A549 (cell line): Measurements from ENCODE around the gene TUBA1C. TPM values are rescaled to one million over a fixed set of nuclear protein-coding genes. Genes with fewer than 3 reads are reported as not detected.
A peak's percentile ranks its signal among the peaks of the same experiment; 100 is the strongest.

Experiments
- ATAC-seq, 2 experiments: fragments of 200-7000 bp in 1 of 2; fragments of >200 bp in 1 of 2; cut with Nextera tagmentation in 1 of 2; cut with Tn5 transposase in 1 of 2; 3 replicates each; pipeline versions ENCODE4 v1.8.0 to v1.9.1; 2018 to 2020; ENCODE audit warnings: mild to moderate bottlenecking in 1 of 2, moderate library complexity in 1 of 2
- CTCF ChIA-PET: fragments of 300-600 bp; sonication (Branson Sonifier 250); formaldehyde crosslinking; extraction: SDS; loops from one replicate; lab custom pipeline; 2021; ENCODE audit warnings: antibody characterized with exemption, inconsistent platforms; lab: Yijun Ruan, JAX
- POLR2A ChIA-PET: fragments of 350-600 bp; formaldehyde crosslinking; extraction: SDS; loops from one replicate; lab custom pipeline; 2021; ENCODE audit warnings: antibody characterized with exemption, inconsistent platforms; lab: Yijun Ruan, JAX
- DNase-seq, 2 experiments: peaks; one replicate each; pipeline versions ENCODE4 v3.0.0 to v3.0.0-alpha.2; 2011 to 2016; ENCODE audit warnings: low read depth in 1 of 2, low spot score in 1 of 2
- FAIRE-seq: peaks from 2 replicates; lab custom pipeline; 2011; peaks lifted over from hg19 to GRCh38; lab: Jason Lieb, UNC
- H3K27ac ChIP-seq, 2 experiments: fragments of >200 bp; sonication (Bioruptor Twin); formaldehyde crosslinking; 3 replicates each; pipeline ENCODE4 v1.5.1; 2016 to 2017
- H3K4me1 ChIP-seq: fragments of >200 bp; sonication (Bioruptor Twin); formaldehyde crosslinking; 3 replicates; pipeline ENCODE4 v1.6.1; 2016
- H3K4me2 ChIP-seq: fragments of >200 bp; sonication (Bioruptor Twin); formaldehyde crosslinking; 3 replicates; pipeline ENCODE4 v1.6.1; 2016
- H3K4me3 ChIP-seq: fragments of >200 bp; sonication (Bioruptor Twin); formaldehyde crosslinking; 3 replicates; pipeline ENCODE4 v1.5.1; 2016
- H3K9me3 ChIP-seq: fragments of >200 bp; sonication (Bioruptor Twin); formaldehyde crosslinking; 3 replicates; pipeline ENCODE4 v1.6.1; 2016
- BHLHE40 ChIP-seq: IDR thresholded peaks from 2 replicates; pipeline ENCODE4 v1.6.1; 2012; ENCODE audit warnings: low read depth, low read length, inconsistent platforms
- CEBPB ChIP-seq, 2 experiments: fragments of >200 bp in 1 of 2; sonication (Bioruptor Twin) in 1 of 2; formaldehyde crosslinking in 1 of 2; IDR thresholded peaks; 2 replicates each; pipeline ENCODE4 v1.6.1; 2012 to 2016
- CHD2 ChIP-seq: fragments of 150-350 bp; IDR thresholded peaks from 2 replicates; pipeline ENCODE4 v1.6.1; 2014; ENCODE audit warnings: low read length; ENCODE audit not compliant: partially characterized antibody
- CHD4 ChIP-seq: fragments of 200-600 bp; sonication (generic); IDR thresholded peaks from 2 replicates; pipeline ENCODE4 v1.6.1; 2016; ENCODE audit warnings: antibody characterized with exemption, mild to moderate bottlenecking, borderline replicate concordance
- EHF ChIP-seq: fragments of 250-450 bp; sonication (Bioruptor Pico); IDR thresholded peaks from 2 replicates; pipeline ENCODE4 v1.5.0; 2020; ENCODE audit warnings: mild to moderate bottlenecking
- FOSB ChIP-seq: fragments of 250-450 bp; sonication (Bioruptor Pico); IDR thresholded peaks from 2 replicates; pipeline ENCODE4 v1.5.0; 2020; ENCODE audit warnings: mild to moderate bottlenecking, moderate library complexity
- FOXS1 ChIP-seq: fragments of 250-450 bp; sonication (Bioruptor Pico); IDR thresholded peaks from 2 replicates; pipeline ENCODE4 v1.5.0; 2020; ENCODE audit warnings: mild to moderate bottlenecking, moderate library complexity
- HDAC2 ChIP-seq: fragments of 200-600 bp; sonication (generic); IDR thresholded peaks from 2 replicates; pipeline ENCODE4 v1.6.1; 2016
- HOXA7 ChIP-seq: fragments of 250-450 bp; sonication (Bioruptor Pico); IDR thresholded peaks from 2 replicates; pipeline ENCODE4 v1.5.0; 2020; ENCODE audit warnings: mild to moderate bottlenecking, moderate library complexity
- MAZ ChIP-seq: fragments of 150-350 bp; IDR thresholded peaks from 2 replicates; pipeline ENCODE4 v1.6.1; 2014; ENCODE audit warnings: antibody characterized with exemption, low read depth, low read length, borderline replicate concordance
- MYC ChIP-seq: IDR thresholded peaks from 2 replicates; pipeline ENCODE4 v1.6.1; 2012; ENCODE audit warnings: mild to moderate bottlenecking, inconsistent platforms, low read length, improper control_type of control experiment, borderline replicate concordance
- RAD21 ChIP-seq, 2 experiments: fragments of >200 bp in 1 of 2; sonication (Bioruptor Twin) in 1 of 2; formaldehyde crosslinking in 1 of 2; IDR thresholded peaks in 1 of 2; conservative IDR thresholded peaks in 1 of 2; 2 replicates in 1 of 2; 3 replicates in 1 of 2; pipeline ENCODE4 v1.6.1; 2012 to 2018; ENCODE audit warnings: inconsistent platforms in 1 of 2
- SREBF2 ChIP-seq: fragments of 450-650 bp; IDR thresholded peaks from 2 replicates; pipeline ENCODE4 v1.6.1; 2014; ENCODE audit warnings: mild to moderate bottlenecking, moderate library complexity
- TP53 ChIP-seq: fragments of 250-450 bp; sonication (Bioruptor Pico); IDR thresholded peaks from 2 replicates; pipeline ENCODE4 v1.5.0; 2021; ENCODE audit warnings: mild to moderate bottlenecking, moderate library complexity
- ZFP36 ChIP-seq: fragments of 450-650 bp; IDR thresholded peaks from 2 replicates; pipeline ENCODE4 v1.6.1; 2014; ENCODE audit warnings: borderline replicate concordance; ENCODE audit not compliant: partially characterized antibody
- WGBS: methylation state at CpG from one replicate; pipeline ENCODE4 v1.1.6; 2017; ENCODE audit errors: missing lambda C conversion rate; 5-methylcytosine and 5-hydroxymethylcytosine counted together
- polyA plus RNA-seq, 4 experiments: library from polyadenylated mRNA; depleted of rRNA in 3 of 4; stranded (reverse); fragments of >200 nt; fragmentation: RNase III in 1 of 4; extraction: RNeasy Plus Mini Kit Qiagen cat#74134 plus additional on column Dnase treatment in 1 of 4; gene quantifications; 2 replicates in 3 of 4; 3 replicates in 1 of 4; pipeline ENCODE4 v1.2.3, GENCODE V29; 2011 to 2017
- TF ChIP-seq, protein P1 (sequence below): fragments of 150-350 bp; IDR thresholded peaks from 2 replicates; pipeline ENCODE4 v1.6.1; 2014; ENCODE audit warnings: low read depth, mild to moderate bottlenecking, low read length
- TF ChIP-seq, protein P2 (sequence below): IDR thresholded peaks from 2 replicates; pipeline ENCODE4 v1.6.1; 2012
- TF ChIP-seq, protein P3 (sequence below): fragments of 200-600 bp; sonication (generic); IDR thresholded peaks from 2 replicates; pipeline ENCODE4 v1.6.1; 2016; ENCODE audit warnings: antibody characterized with exemption, mild to moderate bottlenecking, moderate library complexity
- TF ChIP-seq, protein P4 (sequence below): fragments of 450-650 bp; IDR thresholded peaks from 2 replicates; pipeline ENCODE4 v1.6.1; 2014; ENCODE audit warnings: antibody characterized with exemption
- TF ChIP-seq, protein P5 (sequence below): fragments of >200 bp; sonication (Bioruptor Twin); formaldehyde crosslinking; IDR thresholded peaks from 2 replicates; pipeline ENCODE4 v1.6.1; 2016

TUBA1C gene
- polyA plus RNA-seq, 2 of the 4 experiments (the other 2 are of a cell fraction), result 1,183 to 1,656 TPM

DNA sequence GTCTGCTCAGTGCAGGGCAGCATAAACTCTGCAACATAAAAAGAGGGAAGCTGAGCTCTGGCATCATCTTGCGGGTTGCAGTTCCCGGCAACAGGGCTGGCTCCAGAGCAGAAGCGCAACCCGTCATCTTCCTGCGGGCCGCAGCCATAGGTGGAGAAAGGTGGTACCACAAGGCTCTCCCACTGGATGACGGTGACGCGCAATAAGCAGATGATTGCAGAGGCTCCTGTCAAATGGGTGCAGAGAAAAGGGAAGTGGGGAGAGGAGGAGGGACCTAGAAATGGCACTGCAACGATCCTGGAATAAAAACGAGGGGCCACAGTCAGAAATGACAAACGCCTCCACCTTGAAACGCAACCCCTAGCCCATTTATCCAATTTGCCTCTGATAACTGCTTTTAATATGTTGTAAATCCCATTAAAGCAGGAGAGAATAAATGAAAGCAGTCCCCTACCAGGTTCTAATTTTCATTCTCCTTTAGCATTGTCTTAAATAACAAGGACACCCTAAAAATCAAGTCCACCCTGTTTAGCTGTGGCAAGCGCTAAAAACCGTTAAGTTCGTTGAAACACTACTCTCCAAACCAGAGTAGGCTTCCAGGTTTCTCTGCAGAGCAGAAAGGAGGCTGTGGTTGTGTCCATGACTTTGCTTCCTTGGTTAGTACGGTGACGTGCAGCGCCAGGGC, 30.9 kb upstream of the TUBA1C start:
- Histone ChIP-seq H3K4me1 (peaks cover 3% of the 10 kb centered on the region; the same call in 1 of the 3 replicates), H3K4me2 (peak overlapping the region; percentile 68), H3K27ac (peak overlapping the region; percentile 87 to 92), H3K4me3 (no peak overlapping the region; the same call in 2 of the 3 replicates), H3K9me3 (no peaks in the 10 kb centered on the region)
- no peak for DNase-seq
- FAIRE-seq, result no peak
- 71% methylated on average over 19 of the region's 19 CpGs for whole genome bisulfite sequencing
- ChIA-PET CTCF (interaction anchor here (0.6 to 6.9 kb wide), 18 partner anchors 10 to 153 kb away, joined by 3 to 64 read pairs (median 5); partner anchors contain the start of genes TUBA1A and TUBA1B), POLR2A (interaction anchor here (1.0 to 3.1 kb wide), 4 partner anchors 32 to 103 kb away, joined by 3 to 45 read pairs (median 12); partner anchors contain the start of genes TUBA1A and TUBA1B)
- ATAC-seq, result no peak
- TF ChIP-seq, protein P1, sequence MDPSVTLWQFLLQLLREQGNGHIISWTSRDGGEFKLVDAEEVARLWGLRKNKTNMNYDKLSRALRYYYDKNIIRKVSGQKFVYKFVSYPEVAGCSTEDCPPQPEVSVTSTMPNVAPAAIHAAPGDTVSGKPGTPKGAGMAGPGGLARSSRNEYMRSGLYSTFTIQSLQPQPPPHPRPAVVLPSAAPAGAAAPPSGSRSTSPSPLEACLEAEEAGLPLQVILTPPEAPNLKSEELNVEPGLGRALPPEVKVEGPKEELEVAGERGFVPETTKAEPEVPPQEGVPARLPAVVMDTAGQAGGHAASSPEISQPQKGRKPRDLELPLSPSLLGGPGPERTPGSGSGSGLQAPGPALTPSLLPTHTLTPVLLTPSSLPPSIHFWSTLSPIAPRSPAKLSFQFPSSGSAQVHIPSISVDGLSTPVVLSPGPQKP, result no peak
- peak; percentile 76; the same call in 1 of the 2 replicates for TF ChIP-seq TP53 (CRISPR knock-in tag)

DNA sequence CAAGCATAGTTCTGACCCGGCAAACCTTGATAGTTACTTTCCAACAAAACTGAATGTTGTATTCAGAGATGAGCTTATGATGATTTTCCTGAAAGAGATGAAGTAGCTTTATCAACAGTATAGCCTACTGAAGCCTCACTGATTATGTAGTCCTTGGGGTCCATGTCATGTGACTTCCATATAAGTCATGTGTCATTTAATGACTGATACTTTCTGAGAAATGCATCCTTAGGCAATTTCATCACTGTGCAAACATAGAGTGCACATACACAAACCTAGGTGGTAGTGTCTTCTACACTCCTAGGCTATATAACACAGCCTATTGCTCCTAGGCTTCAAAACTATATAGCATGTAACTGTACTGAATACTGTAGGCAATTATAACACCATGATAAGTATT, 28.5 kb upstream of the TUBA1C start:
- Histone ChIP-seq H3K4me3 (no peak overlapping the region), H3K9me3 (no peaks in the 10 kb centered on the region), H3K4me2 (no peak overlapping the region), H3K4me1 (peaks cover 3% of the 10 kb centered on the region; the same call in 1 of the 3 replicates), H3K27ac (no peak overlapping the region)
- FAIRE-seq (no peak), DNase-seq (no peak), ATAC-seq (no peak)
- POLR2A ChIA-PET, result interaction anchor here (1.2 to 3.1 kb wide), 2 partner anchors 28 to 105 kb away, joined by 3 to 45 read pairs; partner anchors contain the start of genes TUBA1B and TUBA1C
- CTCF ChIA-PET, result interaction anchor here (1.0 to 3.9 kb wide), 11 partner anchors 15 to 172 kb away, joined by 3 to 19 read pairs (median 8); no protein-coding TSS in a partner anchor
- 93% methylated on average over 1 of the region's 1 CpG for WGBS
- TF ChIP-seq ZFP36 (no peak), CHD2 (no peak), EHF (no peak), MAZ (no peak), SREBF2 (no peak)
- TF ChIP-seq, protein P2, sequence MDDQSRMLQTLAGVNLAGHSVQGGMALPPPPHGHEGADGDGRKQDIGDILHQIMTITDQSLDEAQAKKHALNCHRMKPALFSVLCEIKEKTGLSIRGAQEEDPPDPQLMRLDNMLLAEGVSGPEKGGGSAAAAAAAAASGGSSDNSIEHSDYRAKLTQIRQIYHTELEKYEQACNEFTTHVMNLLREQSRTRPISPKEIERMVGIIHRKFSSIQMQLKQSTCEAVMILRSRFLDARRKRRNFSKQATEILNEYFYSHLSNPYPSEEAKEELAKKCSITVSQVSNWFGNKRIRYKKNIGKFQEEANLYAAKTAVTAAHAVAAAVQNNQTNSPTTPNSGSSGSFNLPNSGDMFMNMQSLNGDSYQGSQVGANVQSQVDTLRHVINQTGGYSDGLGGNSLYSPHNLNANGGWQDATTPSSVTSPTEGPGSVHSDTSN, result no peak
- TF ChIP-seq, protein P3, sequence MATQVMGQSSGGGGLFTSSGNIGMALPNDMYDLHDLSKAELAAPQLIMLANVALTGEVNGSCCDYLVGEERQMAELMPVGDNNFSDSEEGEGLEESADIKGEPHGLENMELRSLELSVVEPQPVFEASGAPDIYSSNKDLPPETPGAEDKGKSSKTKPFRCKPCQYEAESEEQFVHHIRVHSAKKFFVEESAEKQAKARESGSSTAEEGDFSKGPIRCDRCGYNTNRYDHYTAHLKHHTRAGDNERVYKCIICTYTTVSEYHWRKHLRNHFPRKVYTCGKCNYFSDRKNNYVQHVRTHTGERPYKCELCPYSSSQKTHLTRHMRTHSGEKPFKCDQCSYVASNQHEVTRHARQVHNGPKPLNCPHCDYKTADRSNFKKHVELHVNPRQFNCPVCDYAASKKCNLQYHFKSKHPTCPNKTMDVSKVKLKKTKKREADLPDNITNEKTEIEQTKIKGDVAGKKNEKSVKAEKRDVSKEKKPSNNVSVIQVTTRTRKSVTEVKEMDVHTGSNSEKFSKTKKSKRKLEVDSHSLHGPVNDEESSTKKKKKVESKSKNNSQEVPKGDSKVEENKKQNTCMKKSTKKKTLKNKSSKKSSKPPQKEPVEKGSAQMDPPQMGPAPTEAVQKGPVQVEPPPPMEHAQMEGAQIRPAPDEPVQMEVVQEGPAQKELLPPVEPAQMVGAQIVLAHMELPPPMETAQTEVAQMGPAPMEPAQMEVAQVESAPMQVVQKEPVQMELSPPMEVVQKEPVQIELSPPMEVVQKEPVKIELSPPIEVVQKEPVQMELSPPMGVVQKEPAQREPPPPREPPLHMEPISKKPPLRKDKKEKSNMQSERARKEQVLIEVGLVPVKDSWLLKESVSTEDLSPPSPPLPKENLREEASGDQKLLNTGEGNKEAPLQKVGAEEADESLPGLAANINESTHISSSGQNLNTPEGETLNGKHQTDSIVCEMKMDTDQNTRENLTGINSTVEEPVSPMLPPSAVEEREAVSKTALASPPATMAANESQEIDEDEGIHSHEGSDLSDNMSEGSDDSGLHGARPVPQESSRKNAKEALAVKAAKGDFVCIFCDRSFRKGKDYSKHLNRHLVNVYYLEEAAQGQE, result no peak
- TF ChIP-seq, protein P4, sequence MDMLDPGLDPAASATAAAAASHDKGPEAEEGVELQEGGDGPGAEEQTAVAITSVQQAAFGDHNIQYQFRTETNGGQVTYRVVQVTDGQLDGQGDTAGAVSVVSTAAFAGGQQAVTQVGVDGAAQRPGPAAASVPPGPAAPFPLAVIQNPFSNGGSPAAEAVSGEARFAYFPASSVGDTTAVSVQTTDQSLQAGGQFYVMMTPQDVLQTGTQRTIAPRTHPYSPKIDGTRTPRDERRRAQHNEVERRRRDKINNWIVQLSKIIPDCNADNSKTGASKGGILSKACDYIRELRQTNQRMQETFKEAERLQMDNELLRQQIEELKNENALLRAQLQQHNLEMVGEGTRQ, result peak; percentile 77

DNA sequence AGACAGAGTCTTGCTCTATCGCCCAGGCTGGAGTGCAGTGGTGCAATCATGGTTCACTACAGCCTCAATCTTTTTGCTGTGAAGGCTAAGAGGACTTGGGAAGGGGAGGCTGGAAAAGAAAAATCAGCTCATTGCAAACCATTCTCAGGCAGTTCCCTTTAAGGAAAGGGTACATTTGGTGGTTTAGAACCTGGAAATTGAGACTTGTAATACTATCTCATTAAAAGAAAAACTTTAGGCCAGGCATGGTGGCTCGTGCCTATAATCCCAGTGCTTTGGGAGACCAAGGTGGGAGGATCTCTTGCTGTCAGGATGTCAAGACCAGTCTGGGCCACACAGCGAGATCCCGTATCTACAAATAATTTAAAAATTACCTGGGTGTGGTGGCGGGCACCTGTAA, 21.3 kb upstream of the TUBA1C start:
- ATAC-seq, result no peak
- H3K4me2 ChIP-seq, result no peak overlapping the region
- ChIA-PET CTCF (interaction anchor here (1.0 to 4.1 kb wide), 12 partner anchors 10 to 255 kb away, joined by 3 to 64 read pairs (median 6); partner anchors contain the start of gene TUBA1B), POLR2A (interaction anchor here (0.9 to 1.0 kb wide), 2 partner anchors 22 to 23 kb away, joined by 3 read pairs; no protein-coding TSS in a partner anchor)
- no peak for FAIRE-seq
- no peaks in the 10 kb centered on the region for H3K4me1 ChIP-seq
- no peaks in the 10 kb centered on the region for H3K9me3 ChIP-seq
- TF ChIP-seq RAD21 (conservative IDR thresholded peaks at IDR 0.05 in 1 of 2, IDR thresholded peaks at IDR 0.05 in 1 of 2), result no peak
- no peak for TF ChIP-seq BHLHE40
- TF ChIP-seq HDAC2, result no peak
- TF ChIP-seq EHF, result no peak
- TF ChIP-seq, protein P3, result no peak
- TF ChIP-seq HOXA7 (CRISPR knock-in tag), result no peak
- no peak for TF ChIP-seq FOXS1
- TF ChIP-seq FOSB (CRISPR knock-in tag), result no peak
- TF ChIP-seq, protein P5, sequence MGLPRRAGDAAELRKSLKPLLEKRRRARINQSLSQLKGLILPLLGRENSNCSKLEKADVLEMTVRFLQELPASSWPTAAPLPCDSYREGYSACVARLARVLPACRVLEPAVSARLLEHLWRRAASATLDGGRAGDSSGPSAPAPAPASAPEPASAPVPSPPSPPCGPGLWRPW, result no peak
- no peak for TF ChIP-seq MYC
- no peak for TF ChIP-seq CEBPB (IDR thresholded peaks at IDR 0.05)
- TF ChIP-seq CHD4, result no peak
- WGBS, result 87% methylated on average over 5 of the region's 5 CpGs
- no peak overlapping the region for H3K27ac ChIP-seq
- no peak for DNase-seq
- no peak overlapping the region for H3K4me3 ChIP-seq
